IPS-11a (cell line): ENCODE measurements around the gene MMP25.
A peak's percentile ranks its signal among the peaks of the same experiment; 100 is the strongest.
"Not testable (repeated sequence)": the region's sequence is repeated elsewhere in the genome, so short reads cannot be mapped to it uniquely, and the experiment has no call there.

Source experiments
- H3K4me3 ChIP-seq: one replicate; pipeline ENCODE4 v1.5.1; 2013; ENCODE audit warnings: low read depth, low read length, control low read depth

Gene MMP25

DNA sequence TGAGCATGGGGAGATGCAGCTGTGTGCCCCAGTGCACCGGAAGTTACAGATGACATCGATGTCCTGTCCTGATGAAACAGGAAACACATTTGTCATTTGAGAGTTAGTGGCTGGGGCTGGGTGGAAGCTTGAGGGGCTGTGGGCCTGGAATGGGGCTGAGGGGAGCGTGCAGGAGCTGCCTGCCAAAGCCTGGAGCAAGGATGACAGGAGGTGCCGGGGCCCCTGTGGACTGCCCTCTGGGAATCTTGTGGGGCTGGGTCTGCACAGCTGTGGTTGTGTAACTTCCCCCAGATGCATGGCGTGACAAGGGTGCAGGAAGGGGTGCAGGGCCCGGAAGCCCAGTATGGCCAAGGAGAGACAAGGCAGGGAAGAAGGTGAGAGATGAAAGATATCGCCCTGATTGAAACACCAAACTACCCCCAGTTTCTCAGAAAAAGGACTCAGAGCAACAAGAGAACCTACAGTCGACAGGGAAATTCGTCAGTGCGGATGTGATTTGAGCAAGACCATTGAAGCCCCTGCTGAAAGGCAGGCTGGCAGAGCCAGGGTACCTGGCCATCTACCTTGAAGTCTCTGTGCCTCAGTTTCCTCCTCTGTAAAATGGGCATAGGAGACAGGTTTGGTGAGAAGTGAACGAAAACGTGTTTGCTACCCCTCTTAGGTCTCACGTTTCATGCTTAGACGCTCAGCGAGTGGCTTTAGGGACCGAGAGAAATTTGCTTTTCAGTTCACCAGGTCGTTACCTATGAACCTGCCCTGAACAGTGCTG lies 8.8 kb downstream of the MMP25 start:
- H3K4me3 ChIP-seq, result no peak overlapping the region

GRCh38 chr16:3055734-3056115 lies 9.4 kb downstream of the MMP25 start:
- H3K4me3 ChIP-seq, result not testable (repeated sequence)

DNA sequence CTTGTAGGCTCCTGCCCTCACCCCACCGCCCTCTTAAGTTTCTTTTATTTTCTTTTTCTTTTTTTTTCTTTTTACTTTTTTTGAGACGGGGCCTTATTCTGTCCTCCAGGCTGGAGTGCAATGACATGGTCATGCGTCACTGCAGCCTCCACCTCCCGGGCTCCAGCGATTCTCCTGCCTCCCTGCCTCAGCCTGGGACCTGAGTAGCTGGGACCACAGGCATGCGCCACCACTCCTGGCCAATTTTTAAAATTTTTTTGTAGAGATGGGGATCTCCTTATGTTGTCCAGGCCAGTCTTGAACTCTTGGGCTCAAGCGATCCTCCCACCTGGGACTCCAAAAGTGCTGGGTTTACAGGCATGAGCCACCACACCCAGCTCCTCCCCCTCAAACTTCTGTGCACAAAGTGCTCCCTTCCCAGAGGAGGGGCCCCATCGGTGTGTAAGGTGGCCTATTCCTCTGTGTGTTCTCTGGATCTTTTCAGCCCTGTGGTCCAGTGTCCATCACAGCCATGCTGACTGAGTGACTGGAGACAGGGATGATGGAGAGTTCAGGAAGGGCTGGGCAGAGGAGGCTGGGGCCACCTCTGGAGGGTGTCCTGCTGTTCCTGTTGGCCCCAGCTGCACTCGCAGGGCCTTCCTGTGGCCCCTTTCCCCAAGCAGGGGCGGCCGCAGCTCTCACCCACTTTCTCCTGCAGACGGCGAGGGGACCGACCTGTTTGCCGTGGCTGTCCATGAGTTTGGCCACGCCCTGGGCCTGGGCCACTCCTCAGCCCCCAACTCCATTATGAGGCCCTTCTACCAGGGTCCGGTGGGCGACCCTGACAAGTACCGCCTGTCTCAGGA lies 10.2 kb downstream of the MMP25 start:
- H3K4me3 ChIP-seq, result no peak overlapping the region

- H3K4me3 ChIP-seq, result no peak overlapping the region
Measured at GRCh38 chr16:3057181-3058138, 11.1 kb downstream of the MMP25 start.

DNA sequence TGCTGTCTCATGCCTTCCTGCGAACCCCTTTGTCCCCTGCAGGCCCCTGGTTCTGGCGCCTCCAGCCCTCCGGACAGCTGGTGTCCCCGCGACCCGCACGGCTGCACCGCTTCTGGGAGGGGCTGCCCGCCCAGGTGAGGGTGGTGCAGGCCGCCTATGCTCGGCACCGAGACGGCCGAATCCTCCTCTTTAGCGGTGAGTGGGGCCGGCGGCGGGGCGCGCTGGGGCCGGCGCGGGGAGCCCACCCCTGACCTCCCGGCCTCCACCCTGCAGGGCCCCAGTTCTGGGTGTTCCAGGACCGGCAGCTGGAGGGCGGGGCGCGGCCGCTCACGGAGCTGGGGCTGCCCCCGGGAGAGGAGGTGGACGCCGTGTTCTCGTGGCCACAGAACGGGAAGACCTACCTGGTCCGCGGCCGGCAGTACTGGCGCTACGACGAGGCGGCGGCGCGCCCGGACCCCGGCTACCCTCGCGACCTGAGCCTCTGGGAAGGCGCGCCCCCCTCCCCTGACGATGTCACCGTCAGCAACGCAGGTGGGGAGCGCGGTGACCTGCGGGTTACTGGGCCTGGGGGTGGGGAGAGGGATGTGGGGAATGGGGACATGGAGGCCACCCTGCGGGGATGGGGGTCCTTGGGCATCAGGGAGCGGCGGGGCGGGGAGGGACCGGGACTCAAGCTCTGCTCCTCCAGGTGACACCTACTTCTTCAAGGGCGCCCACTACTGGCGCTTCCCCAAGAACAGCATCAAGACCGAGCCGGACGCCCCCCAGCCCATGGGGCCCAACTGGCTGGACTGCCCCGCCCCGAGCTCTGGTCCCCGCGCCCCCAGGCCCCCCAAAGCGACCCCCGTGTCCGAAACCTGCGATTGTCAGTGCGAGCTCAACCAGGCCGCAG lies 12.0 kb downstream of the MMP25 start:
- peak overlapping the region; percentile 62 for H3K4me3 ChIP-seq

DNA sequence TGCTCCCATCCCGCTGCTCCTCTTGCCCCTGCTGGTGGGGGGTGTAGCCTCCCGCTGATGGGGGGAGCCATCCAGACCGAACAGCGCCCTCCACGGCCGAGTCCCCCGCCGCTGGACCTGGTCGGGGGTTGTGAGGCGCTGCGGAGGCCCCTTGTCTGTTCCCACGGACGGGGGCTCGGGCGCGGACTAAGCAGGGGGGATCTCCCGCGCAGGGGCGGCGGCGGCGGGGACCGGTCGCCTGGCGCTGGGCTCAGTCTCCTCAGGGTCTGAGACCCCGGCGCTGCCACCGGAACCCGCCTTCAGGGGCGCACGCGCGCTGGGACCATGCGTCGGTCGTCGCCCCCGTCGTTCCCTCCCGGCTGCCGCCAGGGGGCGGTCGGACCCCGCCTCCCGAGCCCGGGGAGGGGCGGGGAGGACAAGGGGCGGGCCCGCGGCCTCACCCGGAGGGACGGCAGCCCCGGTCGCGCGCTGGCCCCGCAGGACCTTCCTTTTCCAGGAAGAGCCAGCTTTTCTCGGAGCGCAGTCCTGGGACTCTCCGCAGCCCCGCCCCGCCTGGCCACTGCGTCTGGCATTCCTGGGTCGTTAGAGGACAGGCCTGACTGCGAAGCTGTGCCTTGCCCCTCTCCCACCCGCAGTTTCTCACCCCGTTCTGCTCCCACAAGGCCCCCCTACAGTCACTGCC lies 12.8 kb downstream of the MMP25 start:
- H3K4me3 ChIP-seq, result peak overlapping the region; percentile 62

GRCh38 chr16:3059723-3060242 lies 13.4 kb downstream of the MMP25 start:
- no peak overlapping the region for H3K4me3 ChIP-seq

DNA sequence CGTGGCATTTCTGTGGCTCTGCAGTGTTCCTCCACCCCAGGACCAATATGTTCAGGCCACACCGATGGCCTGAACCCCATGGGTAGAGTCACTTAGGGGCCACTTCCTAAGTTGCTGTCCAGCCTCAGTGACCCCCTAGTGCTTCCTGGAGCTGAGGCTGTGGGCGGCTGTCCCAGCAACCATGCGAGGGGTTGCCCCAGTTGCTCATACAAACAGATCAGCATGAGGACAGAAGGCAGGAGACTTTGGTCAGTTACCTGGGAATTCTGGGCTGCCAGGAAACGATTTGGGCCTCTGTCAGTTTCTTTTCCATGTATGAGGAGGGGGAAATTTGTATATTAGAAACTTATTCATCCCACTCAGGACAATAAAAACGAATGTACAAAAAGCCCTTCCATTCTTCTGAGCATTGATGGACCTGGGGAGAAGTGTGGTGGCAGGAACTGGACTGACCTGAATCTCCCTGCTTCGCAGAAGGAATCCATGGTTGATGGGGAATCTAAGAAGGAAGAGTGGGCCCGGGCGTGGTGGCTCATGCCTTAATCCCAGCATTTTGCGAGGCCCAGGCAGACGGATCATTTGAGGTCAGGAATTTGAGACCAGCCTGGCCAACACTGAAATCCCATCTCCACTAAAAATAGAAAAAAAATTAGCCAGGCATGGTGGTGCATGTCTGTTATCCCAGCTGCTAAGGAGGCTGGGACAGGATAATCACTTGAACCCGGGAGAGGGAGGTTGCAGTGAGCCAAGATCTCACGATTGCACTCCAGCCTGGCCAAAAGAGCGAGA lies 14.2 kb downstream of the MMP25 start:
- H3K4me3 ChIP-seq, result no peak overlapping the region

GRCh38 chr16:3062553-3062952 lies 16.2 kb downstream of the MMP25 start:
- H3K4me3 ChIP-seq, result no peak overlapping the region

DNA sequence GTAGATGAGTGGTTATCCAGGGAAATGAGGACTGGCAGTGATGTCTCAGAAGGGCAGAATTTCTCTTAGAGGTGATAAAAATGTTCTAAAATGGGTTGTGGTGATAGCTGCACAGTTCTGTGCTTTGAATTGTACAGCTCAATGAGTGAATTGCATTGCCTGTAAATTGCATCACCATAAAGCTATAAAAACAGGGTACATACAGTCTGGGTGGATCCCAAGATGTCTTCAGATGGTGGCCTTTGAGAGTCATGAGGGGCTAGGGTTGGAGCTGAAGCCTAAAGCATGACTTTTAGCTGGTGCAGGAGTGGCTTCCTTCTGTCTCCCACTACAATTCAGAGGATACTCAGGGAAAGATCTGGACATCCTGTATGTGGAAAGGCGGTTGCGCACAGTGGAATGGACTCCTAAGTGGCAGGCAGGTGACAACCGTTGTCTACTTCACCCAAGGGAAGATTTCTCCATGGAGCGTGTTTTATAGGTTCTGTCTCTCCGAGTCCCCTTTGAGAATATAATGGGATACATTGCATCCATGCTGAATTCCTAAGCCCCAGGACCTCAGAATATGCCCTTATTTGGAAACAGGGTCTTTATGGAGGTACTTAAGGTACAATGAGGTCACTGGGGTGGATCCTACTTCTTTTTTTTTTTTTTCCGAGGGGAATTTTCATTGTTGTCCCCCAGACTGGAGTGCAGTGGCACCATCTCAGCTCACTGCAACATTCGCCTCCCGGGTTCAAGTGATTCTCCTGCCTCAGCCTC lies 17.4 kb downstream of the MMP25 start:
- H3K4me3 ChIP-seq, result no peak overlapping the region

DNA sequence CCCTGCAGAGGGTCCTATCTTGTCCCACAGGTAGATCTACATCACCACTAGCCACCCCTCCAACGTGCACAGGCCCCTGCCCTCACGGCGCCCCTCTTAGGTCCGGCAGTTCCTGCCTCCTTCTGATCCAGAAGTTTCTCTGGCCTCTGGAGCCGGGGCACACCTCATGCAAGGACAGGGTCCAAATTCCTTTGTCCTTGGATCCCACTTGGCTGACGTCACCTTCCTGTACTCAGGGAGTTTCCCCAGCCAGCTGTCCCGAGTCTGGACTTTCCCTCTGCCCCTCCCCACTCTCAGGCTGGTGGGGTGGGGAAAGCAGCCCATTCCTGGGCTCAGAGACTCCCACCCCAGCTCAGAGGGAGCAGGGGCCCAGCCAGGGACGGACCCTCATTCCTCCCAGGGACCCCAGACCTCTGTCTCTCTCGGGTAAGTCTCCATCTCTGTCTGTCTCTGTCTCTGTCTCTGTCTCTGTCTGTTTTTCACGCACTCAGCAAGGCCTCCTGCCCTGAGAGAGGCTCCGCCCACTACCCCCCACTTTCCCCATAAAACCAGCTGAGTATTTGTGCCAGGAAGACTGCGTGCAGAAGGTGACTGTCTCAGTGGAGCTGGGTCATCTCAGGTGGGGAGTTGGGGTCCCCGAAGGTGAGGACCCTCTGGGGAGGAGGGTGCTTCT lies 18.8 kb downstream of the MMP25 start, which contains the start of gene IL32:
IL32 (plus strand) TSS at position 572 of the 673 bp plus-strand sequence. CDS start 172 bp downstream, outside the sequence.
- no peak within 1 kb of the TSS for H3K4me3 ChIP-seq

DNA sequence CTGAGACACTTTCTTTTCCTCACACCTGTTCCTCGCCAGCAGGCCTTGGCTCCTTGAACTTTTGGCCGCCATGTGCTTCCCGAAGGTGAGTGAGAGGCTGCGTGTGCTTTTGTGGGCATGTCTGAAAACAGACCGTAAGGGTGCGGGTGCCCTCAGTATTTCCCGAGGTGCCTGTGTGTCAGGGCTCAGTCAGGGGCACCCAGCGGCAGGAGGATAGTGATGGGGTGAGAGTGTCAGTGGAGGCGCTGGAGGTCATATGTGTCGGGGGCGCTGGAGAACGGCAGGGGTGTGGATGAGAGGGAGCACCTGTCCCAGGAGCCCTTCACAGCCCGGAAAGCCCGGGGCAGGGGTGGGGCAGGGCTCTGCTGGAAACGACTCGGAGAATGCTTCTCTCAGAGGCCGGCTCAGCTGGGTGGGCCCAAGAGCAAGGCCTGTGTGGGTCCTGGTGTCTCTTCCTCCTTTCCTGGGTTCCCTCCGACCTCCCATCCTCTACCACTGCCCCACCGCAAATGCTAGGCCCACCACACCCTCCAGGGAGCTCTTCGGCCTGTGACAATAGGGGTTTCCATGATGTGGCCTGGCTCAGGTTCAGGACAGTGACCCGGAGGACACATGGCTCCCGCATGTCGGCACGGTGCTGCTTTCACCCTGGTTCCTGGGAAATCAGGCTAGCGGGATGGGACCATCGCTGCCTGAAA lies 19.5 kb downstream of the MMP25 start:
- no peak overlapping the region for H3K4me3 ChIP-seq

DNA sequence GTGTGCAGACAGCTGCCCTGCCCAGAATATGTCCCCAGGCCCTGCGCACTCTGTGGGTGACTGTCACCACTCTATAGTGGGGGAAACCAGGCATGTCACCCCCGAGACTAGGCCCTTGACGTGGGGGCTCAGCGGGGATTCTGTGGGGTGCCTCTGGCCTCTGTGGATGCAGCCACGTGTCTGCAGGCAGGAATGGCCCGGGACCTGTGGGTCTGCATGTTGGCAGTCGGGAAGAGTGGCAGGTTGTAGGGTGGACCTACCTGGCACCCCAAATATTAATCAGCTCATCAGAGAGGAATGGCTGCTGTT lies 20.0 kb downstream of the MMP25 start:
- H3K4me3 ChIP-seq, result no peak overlapping the region

DNA sequence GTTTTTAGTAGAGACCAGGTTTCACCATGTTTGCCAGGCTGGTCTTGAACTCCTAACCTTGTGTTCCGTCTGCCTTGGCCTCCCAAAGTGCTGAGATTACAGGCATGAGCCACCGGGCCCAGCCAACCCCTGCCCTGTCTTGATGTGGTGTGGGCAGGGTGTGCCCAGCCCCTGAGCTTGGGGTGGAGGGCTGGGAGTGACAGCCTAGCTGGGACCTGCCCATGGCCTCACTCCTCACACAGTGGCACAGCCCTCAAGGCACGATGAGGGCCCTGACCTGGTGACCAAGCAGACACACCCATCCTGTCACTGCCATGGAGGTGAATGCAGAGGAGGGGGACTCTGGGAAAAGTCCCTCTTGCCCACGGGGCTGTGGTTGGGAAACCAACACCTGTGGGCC lies 22.1 kb downstream of the MMP25 start:
- no peak overlapping the region for H3K4me3 ChIP-seq

DNA sequence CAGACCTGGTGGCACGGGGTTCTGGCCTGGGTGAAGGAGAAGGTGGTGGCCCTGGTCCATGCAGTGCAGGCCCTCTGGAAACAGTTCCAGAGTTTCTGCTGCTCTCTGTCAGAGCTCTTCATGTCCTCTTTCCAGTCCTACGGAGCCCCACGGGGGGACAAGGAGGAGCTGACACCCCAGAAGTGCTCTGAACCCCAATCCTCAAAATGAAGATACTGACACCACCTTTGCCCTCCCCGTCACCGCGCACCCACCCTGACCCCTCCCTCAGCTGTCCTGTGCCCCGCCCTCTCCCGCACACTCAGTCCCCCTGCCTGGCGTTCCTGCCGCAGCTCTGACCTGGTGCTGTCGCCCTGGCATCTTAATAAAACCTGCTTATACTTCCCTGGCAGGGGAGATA lies 22.8 kb downstream of the MMP25 start:
- not testable (repeated sequence) for H3K4me3 ChIP-seq

DNA sequence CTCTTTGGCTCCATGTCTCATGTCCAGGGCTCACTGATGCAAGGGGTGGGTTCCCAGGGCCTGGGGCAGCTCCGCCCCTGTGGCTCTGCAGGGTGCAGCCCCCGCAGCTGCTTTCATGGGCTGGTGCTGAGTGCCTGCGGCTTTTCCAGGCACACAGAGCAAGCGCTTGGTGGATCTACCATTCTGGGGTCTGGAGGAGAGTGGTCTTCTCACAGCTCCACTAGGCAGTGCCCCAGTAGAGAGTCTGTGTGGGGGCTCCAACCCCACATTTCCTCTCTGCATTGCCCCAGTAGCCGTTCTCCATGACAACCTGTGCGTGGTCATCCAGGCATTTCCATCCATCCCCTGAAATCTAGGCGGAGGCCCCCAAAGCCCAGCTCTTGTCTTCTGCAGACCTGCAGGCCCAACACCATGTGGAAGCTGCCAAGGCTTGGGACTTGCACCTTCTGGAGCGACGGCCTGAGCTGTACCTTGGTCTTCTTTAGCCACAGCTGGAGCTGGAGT lies 24.3 kb downstream of the MMP25 start:
- no peak overlapping the region for H3K4me3 ChIP-seq

DNA sequence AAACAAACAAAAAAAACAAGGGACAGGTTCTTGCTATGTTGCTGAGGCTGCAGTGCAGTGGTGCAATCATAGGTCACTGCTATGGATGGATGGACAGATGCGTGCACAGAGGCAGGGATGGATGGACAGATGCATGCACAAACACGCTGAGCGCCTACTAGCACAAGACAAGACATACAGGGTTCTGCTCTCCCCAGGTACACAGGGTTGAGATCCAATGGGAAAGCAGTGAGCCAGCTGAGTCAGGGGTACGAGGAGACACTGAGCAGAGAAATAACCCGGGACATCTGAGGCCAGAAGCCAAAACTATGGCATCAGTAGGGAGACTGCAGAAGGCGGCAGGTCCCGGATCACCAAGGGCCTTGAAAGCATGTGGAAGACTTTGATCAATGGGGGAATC lies 25.3 kb downstream of the MMP25 start:
- no peak overlapping the region for H3K4me3 ChIP-seq
